Liver (tissue), 9 donors: ENCODE measurements around the gene TENM3. TPM values are rescaled to one million over a fixed set of nuclear protein-coding genes. Genes with fewer than 3 reads are reported as not detected.

ENCODE experiments used
- DNase-seq: peaks from one replicate; pipeline ENCODE4 v3.0.0-alpha.2; 2017; ENCODE audit warnings: low spot score
- H3K27ac ChIP-seq, 2 donors: one replicate each; pipeline ENCODE4 v1.7.0; 2013; ENCODE audit warnings: inconsistent platforms in 2 of 2, low read length in 2 of 2, control low read depth in 1 of 2, low read depth in 1 of 2, mild to moderate bottlenecking in 1 of 2
- H3K27me3 ChIP-seq, 4 donors: one replicate each; pipeline versions ENCODE4 v1.6.1 to v1.7.0; 2013; ENCODE audit warnings: low read length in 3 of 4, inconsistent platforms in 1 of 4, mild to moderate bottlenecking in 1 of 4, moderate library complexity in 1 of 4; ENCODE audit not compliant: control insufficient read depth in 4 of 4, insufficient read depth in 4 of 4
- H3K36me3 ChIP-seq, 4 donors: one replicate each; pipeline versions ENCODE4 v1.6.1 to v1.7.0; 2013; ENCODE audit warnings: low read length in 3 of 4, mild to moderate bottlenecking in 3 of 4, low read depth in 1 of 4, moderate library complexity in 1 of 4; ENCODE audit not compliant: control insufficient read depth in 4 of 4, insufficient read depth in 3 of 4
- H3K4me1 ChIP-seq, 4 donors: one replicate each; pipeline versions ENCODE4 v1.6.1 to v1.7.0; 2013; ENCODE audit warnings: low read length in 3 of 4, mild to moderate bottlenecking in 3 of 4, moderate library complexity in 1 of 4; ENCODE audit not compliant: control insufficient read depth in 4 of 4, insufficient read depth in 4 of 4
- H3K4me3 ChIP-seq, 3 donors: one replicate each; pipeline versions ENCODE4 v1.6.1 to v1.7.0; 2013; ENCODE audit warnings: low read length in 3 of 3, control low read depth in 1 of 3, low read depth in 1 of 3, mild to moderate bottlenecking in 1 of 3
- H3K9ac ChIP-seq, 2 donors: one replicate each; pipeline ENCODE4 v1.7.0; 2013; ENCODE audit warnings: low read length in 2 of 2, mild to moderate bottlenecking in 2 of 2, moderate library complexity in 2 of 2, control low read depth in 1 of 2, low read depth in 1 of 2
- H3K9me3 ChIP-seq, 4 donors: one replicate each; pipeline versions ENCODE4 v1.6.1 to v1.7.0; 2013; ENCODE audit warnings: low read length in 3 of 4; ENCODE audit not compliant: control insufficient read depth in 4 of 4
- ATF3 ChIP-seq: IDR thresholded peaks from 2 replicates; pipeline ENCODE4 v1.6.1; 2016; ENCODE audit warnings: antibody characterized with exemption
- EGR1 ChIP-seq, 2 donors: IDR thresholded peaks; 2 replicates each; pipeline ENCODE4 v1.6.1; 2016 to 2018; ENCODE audit warnings: antibody characterized with exemption in 2 of 2, low read depth in 2 of 2
- FOXA1 ChIP-seq: IDR thresholded peaks from 2 replicates; pipeline ENCODE4 v1.6.1; 2016; ENCODE audit warnings: antibody characterized with exemption
- HNF4A ChIP-seq, 2 donors: conservative IDR thresholded peaks; 2 replicates each; pipeline ENCODE4 v1.6.1; 2016; ENCODE audit warnings: antibody characterized with exemption in 2 of 2, mild to moderate bottlenecking in 2 of 2
- HNF4G ChIP-seq: IDR thresholded peaks from 2 replicates; pipeline ENCODE4 v1.6.1; 2016; ENCODE audit warnings: antibody characterized with exemption
- JUND ChIP-seq, 2 donors: IDR thresholded peaks; 2 replicates each; pipeline ENCODE4 v1.6.1; 2016; ENCODE audit warnings: antibody characterized with exemption in 2 of 2
- MAX ChIP-seq: IDR thresholded peaks from 2 replicates; pipeline ENCODE4 v1.6.1; 2016; ENCODE audit warnings: antibody characterized with exemption
- RAD21 ChIP-seq, 2 donors: IDR thresholded peaks; 2 replicates each; pipeline ENCODE4 v1.6.1; 2016; ENCODE audit warnings: antibody characterized with exemption in 2 of 2, mild to moderate bottlenecking in 2 of 2
- RXRA ChIP-seq, 2 donors: IDR thresholded peaks; 2 replicates each; pipeline ENCODE4 v1.6.1; 2017 to 2018; ENCODE audit warnings: antibody characterized with exemption in 2 of 2, mild to moderate bottlenecking in 1 of 2
- TAF1 ChIP-seq: conservative IDR thresholded peaks from 2 replicates; pipeline ENCODE4 v1.6.1; 2016; ENCODE audit warnings: antibody characterized with exemption, mild to moderate bottlenecking
- YY1 ChIP-seq: IDR thresholded peaks from 2 replicates; pipeline ENCODE4 v1.6.1; 2016; ENCODE audit warnings: antibody characterized with exemption, mild to moderate bottlenecking
- ZBTB33 ChIP-seq: IDR thresholded peaks from 2 replicates; pipeline ENCODE4 v1.6.1; 2016; ENCODE audit warnings: antibody characterized with exemption
- WGBS: extraction: QIAGEN DNeasy Blood & Tissue Kit; methylation state at CpG from one replicate; pipeline ENCODE4 v1.1.7; 2013; 5-methylcytosine and 5-hydroxymethylcytosine counted together
- polyA plus RNA-seq, 2 donors: library from polyadenylated mRNA; stranded (reverse) in 1 of 2; unstranded in 1 of 2; fragments of 200-250 nt in 1 of 2; fragments of >200 nt in 1 of 2; fragmentation: Nextera tagmentation in 1 of 2; extraction: Ambion mirVana in 1 of 2; gene quantifications; one replicate each; pipeline versions ENCODE4 v1.2.1 to v1.2.3, GENCODE V29; 2013 to 2015
- total RNA-seq, 2 donors: library from RNA; depleted of rRNA; stranded (reverse); fragments of >200 nt; gene quantifications; one replicate each; pipeline ENCODE4 v1.2.3, GENCODE V29; 2014
- donor health status: healthy.
- donor health status: healthy.
- donor health status: healthy.
- donor health status: healthy.
- donor health status: healthy.

Gene TENM3
- total and polyA plus RNA-seq, 4 donors: 0.32 to 16.8 (median 0.70) TPM

- TF ChIP-seq RAD21 (IDR thresholded peaks at IDR 0.05) (no peak), TAF1 (no peak), JUND (IDR thresholded peaks at IDR 0.05) (no peak), EGR1 (IDR thresholded peaks at IDR 0.05; ENCODE audit: low read depth in 2 of 2) (no peak), FOXA1 (no peak)
- Histone ChIP-seq H3K9me3 (no peaks in the 10 kb centered on the region), H3K9ac (no peak overlapping the region), H3K4me3 (no peak overlapping the region), H3K27ac (no peak overlapping the region), H3K36me3 (no peaks in the 10 kb centered on the region), H3K4me1 (no peaks in the 10 kb centered on the region), H3K27me3 (no peaks in the 10 kb centered on the region)
- no peak for DNase-seq
- 82% methylated on average over 7 of the region's 7 CpGs for WGBS
These were observed 37.4 kb downstream of the TENM3 start for GRCh38 chr4:182280436-182281111.

- Histone ChIP-seq H3K27ac (no peak overlapping the region), H3K27me3 (no peaks in the 10 kb centered on the region), H3K9me3 (no peaks in the 10 kb centered on the region), H3K36me3 (no peaks in the 10 kb centered on the region), H3K4me3 (no peak overlapping the region), H3K4me1 (no peaks in the 10 kb centered on the region), H3K9ac (no peak overlapping the region)
- no peak for TF ChIP-seq MAX
- no peak for DNase-seq
- WGBS: 87% methylated on average over 3 of the region's 3 CpGs
These were observed 42.8 kb downstream of the TENM3 start for GRCh38 chr4:182286035-182286434.

- Histone ChIP-seq H3K4me3 (no peak overlapping the region), H3K9me3 (no peaks in the 10 kb centered on the region), H3K4me1 (no peaks in the 10 kb centered on the region), H3K36me3 (no peaks in the 10 kb centered on the region), H3K27me3 (no peaks in the 10 kb centered on the region), H3K9ac (no peak overlapping the region), H3K27ac (no peak overlapping the region)
- DNase-seq: no peak
- no peak for TF ChIP-seq HNF4G
- TF ChIP-seq RAD21 (IDR thresholded peaks at IDR 0.05): no peak
- TF ChIP-seq RXRA (IDR thresholded peaks at IDR 0.05): no peak
- no peak for TF ChIP-seq YY1
- no peak for TF ChIP-seq MAX
- no peak for TF ChIP-seq ZBTB33
- WGBS: 90% methylated on average over 7 of the region's 7 CpGs
These were observed 43.7 kb downstream of the TENM3 start for GRCh38 chr4:182286931-182287330.

- WGBS: 80% methylated on average over 7 of the region's 7 CpGs
- no peak overlapping the region for H3K27ac ChIP-seq
- no peak for DNase-seq
- no peak overlapping the region for H3K4me3 ChIP-seq
- H3K9ac ChIP-seq: no peak overlapping the region
- no peaks in the 10 kb centered on the region for H3K27me3 ChIP-seq
- H3K4me1 ChIP-seq: no peaks in the 10 kb centered on the region
- H3K36me3 ChIP-seq: no peaks in the 10 kb centered on the region
- no peaks in the 10 kb centered on the region for H3K9me3 ChIP-seq
- TF ChIP-seq HNF4A (conservative IDR thresholded peaks at IDR 0.05): no peak
- no peak for TF ChIP-seq ZBTB33
- TF ChIP-seq HNF4G: no peak
- TF ChIP-seq ATF3: no peak
- no peak for TF ChIP-seq YY1
These were observed 45.3 kb downstream of the TENM3 start for GRCh38 chr4:182288534-182288933.
